HG03460 (cell line): Measurements from ENCODE around the gene CIRBP.

Source experiments
- ATAC-seq: cut with Tn5 transposase; IDR thresholded peaks from one replicate; pipeline ENCODE4 v1.9.1; 2021; ENCODE audit not compliant: unreplicated experiment

CIRBP gene

DNA sequence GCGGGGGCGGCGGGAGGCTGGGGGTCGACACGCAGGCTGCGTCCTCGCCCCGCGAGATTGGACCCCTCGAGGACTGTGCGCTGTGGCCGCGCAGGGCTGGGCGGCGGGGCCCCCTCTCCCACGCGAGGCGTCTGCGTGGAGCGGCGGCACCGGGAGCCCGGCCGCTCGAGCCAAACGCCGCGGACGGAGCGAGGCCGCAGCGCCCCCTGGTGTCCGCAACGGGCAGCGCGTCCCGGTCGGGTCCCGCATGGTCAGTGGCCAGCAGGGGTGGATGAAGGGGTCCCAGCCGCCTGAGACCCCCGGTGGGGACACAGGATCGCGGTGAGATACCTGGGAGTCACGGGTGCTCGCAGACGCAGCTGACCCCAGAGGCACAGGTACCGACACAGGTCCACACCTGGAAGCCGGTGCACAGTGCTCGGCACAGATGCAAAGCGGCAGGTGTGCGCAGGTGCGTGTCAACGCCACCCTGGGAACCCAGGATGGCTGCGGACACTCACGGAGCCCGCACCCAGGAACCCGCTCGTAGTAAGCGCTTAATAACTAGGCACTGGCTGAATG is 2.1 kb upstream of the CIRBP start:
- ATAC-seq: peak; percentile 7

DNA sequence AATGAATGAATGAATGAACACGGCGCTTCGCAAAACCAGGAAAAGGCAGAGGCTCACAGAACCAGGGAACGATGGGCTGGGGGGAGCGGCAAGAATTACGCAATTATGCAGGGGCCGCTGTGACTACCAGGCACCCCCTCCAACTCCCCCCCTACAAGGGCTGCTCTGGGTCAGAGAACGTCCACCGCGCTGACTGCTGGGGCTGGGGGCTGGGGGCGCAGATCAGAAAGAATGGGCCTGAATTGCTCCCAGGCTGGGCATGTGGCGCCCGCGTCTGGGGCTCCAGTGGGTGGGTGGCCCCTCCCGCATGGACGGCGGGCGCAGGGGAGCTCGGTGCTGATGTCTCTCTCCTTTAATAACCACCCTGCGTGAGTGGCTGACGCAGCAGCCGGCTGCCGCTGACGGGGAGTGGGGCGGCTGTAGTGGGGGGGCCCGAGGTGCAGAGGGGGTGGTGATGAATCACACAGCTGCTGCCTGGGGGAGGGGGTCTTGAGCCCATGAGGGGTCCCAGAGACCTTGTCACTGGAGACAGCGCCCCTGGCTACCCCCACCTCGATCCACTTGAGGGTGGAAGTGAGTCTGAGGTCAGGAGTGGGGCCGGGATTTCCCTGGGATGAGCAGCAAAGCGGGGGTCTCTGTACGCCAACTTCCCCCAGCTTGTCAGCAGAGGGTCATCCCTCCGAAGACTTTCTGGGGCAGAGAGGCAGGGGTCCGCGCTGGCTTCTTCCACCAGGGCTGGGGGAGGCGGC is 1.5 kb upstream of the CIRBP start:
- no peak for ATAC-seq

DNA sequence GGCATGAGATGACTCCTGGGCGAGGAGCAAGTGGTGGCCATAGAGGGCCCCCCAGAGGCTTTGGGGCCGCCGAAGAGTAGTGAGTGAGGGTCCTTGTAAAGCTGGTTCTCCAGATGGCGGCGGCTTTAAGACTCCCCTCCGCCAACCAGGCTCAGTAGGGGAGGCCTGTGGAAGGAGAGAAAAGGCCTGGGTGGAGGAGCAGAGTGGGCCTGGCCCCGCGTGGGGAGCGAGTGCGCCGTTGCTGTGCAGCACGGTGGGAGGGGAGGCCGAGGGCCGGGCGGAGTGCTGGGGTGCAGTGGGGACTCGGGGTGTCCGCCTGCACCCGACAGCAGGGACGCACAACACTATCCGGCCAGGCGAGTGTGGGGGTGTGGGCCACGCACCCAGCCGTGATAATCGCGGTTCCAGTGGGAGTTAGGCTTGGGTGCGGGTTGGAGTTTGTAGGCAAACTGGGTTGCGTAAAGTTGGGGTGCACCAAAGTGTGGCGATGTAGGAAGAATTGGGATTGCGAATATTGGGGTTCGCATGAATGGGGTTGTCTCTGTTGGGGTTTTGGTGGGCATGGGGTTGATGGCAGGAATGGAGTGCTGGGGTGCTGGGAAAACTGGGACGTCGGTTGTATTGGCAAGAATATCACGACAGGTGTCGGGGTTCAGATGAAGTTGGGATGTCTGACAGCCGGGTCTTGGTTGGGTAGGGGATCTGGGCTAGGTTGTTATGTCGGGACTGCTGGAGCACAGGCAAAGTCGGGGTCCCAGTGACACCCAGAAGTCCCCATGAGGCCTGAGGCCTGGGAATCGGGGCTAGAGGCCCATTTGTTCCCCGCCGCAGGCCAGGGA is 687 bp upstream of the CIRBP start:
- ATAC-seq: no peak

DNA sequence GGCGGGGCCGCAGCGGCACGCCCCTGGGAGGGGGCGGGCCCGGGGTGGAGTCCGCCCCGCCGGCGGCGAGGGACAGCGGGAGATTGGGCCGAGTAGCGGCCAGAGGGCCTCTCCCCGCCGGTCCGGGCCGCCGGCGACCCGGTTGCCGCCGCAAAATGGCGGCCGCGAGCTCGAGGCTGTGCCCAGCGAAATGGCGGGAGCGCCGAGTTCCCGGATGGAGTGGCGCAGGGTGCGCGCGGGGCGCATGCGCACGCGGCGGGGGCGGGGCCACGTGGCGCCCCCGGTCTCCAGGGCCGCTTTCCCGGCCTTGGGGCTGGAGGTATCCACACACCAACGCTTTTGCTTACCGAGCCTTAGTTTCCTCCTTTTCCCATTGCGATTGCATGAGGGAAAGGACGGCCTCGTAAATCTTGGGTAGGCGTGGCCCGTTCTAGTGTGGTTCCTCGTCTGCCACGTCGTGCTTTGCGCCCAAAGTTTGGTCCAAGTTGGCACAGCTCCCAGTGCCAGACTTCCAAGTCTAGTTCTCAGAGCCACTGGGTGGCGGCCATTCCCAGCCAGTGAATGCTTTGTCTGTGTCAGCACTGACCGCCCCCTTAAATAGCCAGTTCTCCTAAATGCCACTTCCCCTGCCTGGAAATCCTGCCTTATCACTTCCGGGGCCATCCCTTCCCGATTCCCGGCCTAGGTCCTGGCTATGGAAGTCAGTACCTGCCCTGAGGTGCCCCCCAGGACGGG is 513 bp downstream of the CIRBP start:
- peak; percentile 27 for ATAC-seq

DNA sequence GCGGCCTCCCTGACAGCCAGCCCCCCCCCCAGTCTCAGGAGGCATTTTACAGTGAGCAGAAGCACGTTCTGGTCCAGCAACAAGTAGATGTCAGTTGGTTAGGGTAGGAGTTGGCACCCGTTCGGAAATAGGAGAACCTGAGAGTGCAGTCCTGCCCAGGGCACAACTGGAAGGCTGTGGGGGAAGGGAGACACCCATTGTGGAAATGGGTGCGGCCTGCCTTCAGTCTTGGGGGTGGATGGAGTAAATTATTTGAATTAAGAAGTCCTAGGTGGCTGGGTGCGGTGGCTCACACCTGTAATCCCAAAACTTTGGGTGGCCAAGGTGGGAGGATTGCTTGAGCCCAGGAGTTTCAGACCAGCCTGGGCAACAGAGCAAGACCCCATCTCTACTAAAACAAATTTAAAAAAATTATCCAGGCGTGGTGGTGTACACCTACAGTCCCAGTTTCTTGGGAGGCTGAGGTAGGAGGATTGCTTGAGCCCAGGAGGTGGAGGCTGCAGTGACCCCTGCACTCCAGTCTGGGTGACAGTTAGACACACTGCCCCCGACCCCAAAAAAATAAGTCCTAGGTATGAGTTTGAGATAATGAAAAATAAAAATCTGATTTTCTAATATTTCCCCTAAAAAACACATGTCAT is 1.2 kb downstream of the CIRBP start:
- no peak for ATAC-seq

DNA sequence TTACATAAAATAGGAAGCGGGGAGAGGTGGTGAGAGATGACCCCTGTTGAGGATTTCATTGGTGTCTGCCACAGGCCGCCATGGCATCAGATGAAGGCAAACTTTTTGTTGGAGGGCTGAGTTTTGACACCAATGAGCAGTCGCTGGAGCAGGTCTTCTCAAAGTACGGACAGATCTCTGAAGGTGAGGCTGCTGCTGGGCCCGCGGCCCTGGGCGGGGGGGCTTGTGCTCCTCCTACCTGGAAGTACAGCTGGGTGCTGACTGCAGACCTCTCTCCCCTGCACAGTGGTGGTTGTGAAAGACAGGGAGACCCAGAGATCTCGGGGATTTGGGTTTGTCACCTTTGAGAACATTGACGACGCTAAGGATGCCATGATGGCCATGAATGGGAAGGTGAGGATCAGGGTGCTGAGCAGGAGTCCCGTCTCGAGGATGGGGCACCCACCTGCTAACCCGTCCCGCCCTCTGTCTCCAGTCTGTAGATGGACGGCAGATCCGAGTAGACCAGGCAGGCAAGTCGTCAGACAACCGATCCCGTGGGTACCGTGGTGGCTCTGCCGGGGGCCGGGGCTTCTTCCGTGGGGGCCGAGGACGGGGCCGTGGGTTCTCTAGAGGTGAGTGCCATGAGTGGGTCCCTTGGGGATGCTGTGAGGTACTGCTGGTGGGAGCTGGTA is 1.9 kb downstream of the CIRBP start:
- no peak for ATAC-seq

DNA sequence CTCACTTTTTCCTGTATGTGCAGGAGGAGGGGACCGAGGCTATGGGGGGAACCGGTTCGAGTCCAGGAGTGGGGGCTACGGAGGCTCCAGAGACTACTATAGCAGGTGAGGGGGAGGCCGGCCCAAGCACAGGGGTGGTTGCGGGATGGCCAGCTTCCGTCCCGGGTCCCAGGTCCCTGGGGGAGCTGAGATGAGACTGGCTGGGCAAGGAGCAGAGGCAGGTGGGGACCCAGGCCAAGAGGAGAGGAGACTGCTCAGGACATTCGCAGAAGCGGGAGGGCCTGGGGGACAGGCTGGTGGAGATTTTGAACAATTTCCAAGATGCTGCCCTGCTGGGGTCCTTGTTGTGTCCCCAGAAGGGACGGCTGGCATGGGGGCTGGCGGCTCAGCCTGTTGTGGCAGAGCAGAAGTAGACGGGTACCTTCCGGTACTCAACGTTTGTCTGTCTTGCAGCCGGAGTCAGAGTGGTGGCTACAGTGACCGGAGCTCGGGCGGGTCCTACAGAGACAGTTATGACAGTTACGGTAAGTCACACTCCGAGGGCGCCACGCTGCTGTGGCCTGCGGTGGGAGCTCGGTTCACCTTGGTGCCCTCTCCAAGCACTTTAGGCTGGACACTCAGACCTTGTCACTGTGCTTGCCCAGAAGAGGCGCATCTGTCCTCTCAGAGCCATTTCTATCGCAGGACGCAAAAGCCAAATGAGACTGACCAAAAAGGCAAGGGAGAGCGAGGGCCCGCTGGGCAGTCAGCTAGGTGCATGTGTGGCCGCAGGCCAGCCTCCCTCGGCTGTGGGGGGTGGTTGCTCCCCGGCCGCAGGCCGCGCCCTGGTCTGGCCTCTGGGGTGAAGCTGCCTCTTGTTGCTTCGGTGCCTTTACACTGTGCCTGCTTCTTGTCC is 2.6 kb downstream of the CIRBP start:
- no peak for ATAC-seq

DNA sequence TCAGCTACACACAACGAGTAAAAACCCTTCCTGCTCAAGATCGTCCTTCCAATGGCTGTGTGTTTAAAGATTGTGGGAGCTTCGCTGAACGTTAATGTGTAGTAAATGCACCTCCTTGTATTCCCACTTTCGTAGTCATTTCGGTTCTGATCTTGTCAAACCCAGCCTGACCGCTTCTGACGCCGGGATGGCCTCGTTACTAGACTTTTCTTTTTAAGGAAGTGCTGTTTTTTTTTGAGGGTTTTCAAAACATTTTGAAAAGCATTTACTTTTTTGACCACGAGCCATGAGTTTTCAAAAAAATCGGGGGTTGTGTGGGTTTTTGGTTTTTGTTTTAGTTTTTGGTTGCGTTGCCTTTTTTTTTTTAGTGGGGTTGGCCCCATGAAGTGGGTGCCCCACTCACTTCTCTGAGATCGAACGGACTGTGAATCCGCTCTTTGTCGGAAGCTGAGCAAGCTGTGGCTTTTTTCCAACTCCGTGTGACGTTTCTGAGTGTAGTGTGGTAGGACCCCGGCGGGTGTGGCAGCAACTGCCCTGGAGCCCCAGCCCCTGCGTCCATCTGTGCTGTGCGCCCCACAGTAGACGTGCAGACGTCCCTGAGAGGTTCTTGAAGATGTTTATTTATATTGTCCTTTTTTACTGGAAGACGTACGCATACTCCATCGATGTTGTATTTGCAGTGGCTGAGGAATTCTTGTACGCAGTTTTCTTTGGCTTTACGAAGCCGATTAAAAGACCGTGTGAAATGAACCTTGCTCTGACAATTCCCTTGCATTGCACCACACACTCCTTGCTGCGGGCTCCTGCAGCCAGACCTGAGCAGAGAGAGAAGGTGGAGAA is 3.5 kb downstream of the CIRBP start:
- ATAC-seq: no peak

DNA sequence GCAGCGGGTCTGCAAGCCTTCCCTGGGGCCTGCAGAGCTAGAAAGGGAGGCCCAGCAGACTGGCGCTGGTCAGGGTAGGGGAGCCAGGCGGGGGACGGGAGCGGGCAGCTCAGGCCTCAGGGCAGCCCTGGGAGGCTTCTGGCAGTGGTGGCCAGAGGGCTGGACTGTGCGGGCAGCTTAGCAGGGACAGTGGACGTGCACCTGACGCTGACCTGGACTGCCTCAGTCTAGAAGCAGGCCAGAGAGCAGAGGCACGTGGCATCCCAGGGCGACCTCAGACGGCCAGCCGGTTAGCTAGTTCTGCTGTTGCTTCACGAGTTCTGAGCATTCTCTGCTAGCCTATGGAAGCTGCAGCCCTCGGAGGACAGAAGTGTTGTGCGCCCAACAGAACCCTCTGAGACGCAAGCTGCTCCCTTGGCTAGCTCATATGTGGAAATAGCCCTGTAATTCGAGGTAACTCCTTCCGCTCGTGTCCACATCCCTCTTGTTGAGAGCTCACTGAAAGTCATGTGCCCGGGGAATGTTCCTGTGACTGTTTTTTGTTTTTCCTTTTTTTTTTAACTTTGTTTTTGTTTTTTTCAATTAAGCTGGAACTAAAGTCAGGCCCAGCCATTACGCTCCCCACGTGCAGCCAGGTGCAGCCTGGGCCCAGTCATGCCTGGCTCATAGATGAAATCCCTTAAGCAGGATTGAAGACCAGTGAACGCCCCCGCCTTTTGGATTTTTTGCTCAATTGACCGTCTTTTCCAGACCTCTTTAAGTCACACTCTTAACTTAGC is 4.3 kb downstream of the CIRBP start:
- no peak for ATAC-seq

DNA sequence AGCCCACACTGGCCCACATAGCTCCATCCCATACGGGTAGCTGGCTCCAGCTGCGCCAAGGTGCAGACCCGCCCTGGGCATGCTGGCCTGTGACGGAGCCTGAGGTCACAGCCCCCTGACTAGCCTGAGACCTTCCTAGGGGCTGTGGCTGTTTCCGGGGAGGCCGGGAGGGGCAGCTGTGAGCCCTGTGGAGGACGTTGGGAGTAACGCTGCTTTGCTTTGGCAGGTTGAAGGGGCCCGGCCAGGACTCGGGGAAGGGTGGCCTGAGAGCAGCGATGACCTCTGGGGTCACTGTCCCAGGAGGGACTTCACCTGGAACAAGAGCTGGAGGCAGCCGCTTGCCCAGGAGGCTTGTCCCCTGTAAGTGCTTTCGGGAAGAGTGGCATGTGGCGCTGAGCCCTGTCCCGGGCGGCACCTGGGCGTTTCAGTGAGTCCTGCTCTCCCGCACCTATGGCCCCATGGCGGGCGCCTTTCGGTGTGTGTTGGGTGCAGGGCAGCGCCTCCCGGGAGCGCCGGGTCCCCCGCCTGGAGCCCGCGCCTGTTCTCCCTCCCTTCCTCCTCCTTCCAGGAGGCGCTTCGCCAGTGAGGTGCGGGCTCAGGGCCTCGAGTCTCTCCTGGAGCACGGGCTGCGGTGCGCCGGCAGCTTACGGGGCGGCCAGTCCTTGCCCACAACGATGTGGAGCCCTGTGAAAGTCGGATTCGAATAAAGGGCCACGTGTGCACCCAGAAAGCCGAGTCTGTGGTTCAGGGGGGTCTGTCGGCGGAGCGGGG is 5.1 kb downstream of the CIRBP start:
- no peak for ATAC-seq

DNA sequence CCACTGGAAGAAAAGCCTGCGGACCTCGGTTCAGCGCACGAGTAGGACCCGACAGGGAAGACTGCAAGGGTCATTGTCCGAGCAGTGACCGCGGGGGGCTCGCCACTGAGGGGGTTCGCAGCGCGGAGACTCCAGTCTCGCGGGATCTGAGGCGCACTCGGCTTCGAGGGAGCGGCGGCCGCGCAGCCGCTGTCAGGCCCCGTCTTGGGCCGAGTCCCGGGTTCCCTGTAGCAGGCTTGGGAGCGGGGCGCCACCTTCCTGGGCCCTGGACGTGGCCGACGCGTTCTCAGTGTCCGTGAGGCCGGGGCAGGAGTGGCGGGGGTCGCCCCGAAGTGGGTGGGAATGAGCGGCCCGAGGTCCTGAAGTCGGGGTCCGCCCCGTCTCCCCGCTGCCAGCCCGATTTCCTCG is 5.7 kb downstream of the CIRBP start:
- ATAC-seq: no peak

DNA sequence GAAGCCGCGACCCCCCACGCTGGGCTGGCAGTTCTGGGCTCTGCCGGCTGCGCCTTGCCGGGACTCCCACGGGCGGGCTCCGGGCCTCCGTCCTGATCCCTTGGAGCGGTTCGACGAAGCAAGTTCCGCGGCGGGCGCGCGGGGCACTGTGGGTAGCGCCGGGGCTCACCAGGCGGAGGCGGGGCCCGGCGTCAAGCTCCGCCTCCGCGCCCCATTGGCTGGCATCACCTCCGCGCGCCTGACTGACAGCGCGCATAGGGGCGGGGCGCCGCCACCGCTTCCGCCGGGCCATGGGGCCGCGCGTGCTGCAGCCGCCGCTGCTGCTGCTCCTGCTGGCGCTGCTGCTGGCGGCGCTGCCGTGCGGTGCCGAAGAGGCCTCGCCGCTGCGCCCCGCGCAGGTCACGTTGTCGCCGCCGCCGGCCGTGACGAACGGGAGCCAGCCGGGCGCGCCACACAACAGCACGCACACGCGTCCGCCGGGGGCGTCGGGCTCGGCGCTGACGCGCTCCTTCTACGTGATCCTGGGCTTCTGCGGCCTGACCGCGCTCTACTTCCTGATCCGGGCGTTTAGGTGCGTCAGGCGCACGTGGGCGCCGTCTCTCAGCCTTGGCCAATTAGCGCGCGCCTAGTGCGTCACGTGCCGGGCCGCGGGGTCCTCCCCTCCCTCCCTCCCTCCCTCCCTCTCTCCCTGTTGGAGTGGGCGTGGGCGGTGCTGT is 6.3 kb downstream of the CIRBP start, which contains the start of gene FAM174C:
TSS of gene FAM174C (plus strand) at position 271 of the 716 bp plus-strand sequence. CDS start at position 291, 20 bp downstream.
- peak; percentile 63 for ATAC-seq

DNA sequence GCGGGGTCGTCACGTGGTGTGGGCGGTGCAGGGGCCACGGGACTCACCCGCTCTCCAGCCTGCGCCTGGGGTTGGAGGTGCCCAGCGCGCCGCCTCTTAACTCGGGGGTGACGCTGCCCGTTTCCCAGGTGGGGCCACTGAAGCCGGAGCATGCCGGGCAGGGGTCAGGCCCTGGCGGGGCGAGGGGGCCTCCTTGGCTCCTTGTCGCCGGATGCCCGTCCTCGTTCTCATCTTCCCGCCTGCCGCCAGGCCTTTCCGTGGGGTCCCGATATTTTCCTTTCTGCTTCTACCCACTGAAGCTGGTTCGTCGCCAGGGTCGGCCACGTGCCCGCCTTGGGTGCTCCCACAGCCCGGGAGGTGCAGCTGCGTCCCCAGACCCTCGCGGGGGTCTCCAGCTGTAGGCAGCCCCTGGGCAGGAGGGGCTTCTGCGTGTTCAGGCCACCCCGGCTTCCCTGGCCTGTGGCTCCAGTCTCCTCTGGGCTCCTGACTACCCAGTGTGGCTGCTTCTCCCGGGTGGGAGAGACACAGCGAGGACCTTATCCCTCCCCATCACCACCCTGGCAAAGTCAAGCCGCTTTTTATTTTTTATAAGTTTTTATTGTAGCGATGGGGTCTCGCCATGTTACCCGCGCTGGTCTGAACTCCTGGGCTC is 7.0 kb downstream of the CIRBP start:
- no peak for ATAC-seq

DNA sequence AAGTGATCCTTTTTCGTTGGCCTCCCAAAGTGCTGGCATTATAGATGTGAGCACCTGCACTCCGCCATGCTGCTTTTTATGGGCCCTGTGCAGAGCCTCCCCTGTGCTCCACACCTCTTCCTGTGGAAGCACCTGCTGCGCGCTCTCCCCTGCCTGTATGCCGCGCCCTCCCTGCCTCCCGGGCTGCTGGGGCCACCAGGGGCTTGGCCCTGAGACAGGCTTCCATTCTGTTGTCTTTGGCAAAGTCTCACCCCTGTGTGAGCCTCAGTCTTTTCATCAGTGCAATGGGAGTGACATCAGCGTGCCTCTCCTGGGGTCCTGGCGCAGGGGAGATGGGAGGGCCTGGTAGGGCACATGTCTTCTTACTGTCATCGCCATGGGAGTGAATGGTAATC is 7.5 kb downstream of the CIRBP start:
- ATAC-seq: no peak

DNA sequence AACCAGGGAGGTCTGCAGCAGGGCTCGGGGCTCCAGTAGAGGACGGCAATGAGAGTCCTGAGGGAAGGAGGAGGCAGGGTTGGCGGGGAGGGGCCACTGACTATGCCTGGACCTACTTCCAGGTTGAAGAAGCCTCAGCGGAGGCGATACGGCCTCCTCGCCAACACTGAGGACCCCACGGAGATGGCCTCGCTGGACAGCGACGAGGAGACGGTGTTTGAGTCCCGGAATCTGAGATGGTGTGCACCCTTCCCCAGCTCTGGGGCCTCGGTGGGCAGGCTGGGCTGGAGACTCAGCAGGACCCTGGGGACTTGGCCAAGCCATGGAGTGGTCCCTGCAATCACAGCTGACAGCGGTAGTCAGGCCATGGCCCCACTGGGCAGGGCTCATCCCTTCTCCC is 7.9 kb downstream of the CIRBP start:
- no peak for ATAC-seq

DNA sequence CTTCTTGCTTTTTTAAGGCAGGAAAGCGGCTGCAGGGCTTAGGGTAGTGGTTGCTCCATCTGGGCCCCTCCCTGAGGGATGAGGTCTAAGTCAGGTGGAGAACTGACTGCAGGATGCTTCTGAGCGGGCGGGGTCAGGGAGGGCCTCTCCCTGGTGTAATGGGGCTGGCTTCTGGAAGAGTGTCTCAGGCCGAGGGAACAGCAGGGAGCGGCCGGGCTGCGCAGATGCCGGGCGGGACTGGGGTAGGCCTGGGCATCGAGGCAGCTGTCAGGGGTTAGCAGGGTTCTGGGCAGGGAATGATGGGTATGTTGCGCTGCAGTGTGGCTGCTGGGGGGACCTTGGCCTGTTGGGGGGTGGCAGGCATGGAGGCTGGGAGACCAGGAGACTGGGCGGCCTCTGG is 8.9 kb downstream of the CIRBP start:
- no peak for ATAC-seq
